ENCODE results near the gene EPS8L3. TPM values are rescaled to one million over a fixed set of nuclear protein-coding genes. Genes with fewer than 3 reads are reported as not detected.
A peak's percentile ranks its signal among the peaks of the same experiment; 100 is the strongest.

Gene EPS8L3
- total RNA-seq, 2 donors from 2014 or later: not detected

DNA sequence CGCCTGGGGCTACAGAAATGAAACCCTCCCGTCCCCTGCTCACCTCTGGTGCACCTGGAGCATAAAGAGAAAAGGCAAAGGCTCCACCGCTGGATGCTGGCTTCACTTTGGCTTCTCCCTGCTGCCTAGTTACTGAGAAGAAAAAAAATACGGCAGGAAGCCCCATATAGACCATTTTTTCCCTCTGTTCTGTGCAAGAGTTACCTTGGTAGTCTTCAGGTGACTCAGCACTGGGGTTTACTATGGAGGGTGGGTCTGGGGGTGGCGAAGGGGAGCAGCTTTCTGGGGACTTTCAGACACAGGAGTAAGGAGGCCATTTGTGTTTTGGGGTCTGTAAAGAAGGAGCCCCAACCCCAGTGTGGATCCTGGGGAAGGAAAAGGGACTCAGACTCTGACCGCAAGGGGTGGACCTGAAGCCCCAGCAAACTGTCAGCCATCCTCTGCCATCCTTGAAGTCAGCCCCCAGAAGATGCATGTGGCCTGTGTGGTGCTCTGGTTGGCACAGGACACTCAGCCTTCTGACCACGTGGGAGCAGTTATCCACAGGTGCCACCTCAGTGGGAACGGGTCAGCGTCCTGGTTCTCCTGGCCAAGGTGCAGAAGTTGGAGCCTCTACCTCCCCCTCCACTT, 25.9 kb upstream of the EPS8L3 start:
- Mint-ChIP-seq H3K4me1 (ENCODE audit: low read depth) (peaks cover 61% of the 10 kb centered on the region), H3K27ac (peak overlapping the region; percentile 86), H3K36me3 (ENCODE audit: insufficient read depth in 2 of 2) (no peaks in the 10 kb centered on the region), H3K27me3 (ENCODE audit: low read depth) (no peaks in the 10 kb centered on the region), H3K4me3 (peak overlapping the region; percentile 64 to 67), H3K9me3 (no peaks in the 10 kb centered on the region)
- ATAC-seq (replicated peaks in 1 of 2) (no peak), DNase-seq (no peak)

DNA sequence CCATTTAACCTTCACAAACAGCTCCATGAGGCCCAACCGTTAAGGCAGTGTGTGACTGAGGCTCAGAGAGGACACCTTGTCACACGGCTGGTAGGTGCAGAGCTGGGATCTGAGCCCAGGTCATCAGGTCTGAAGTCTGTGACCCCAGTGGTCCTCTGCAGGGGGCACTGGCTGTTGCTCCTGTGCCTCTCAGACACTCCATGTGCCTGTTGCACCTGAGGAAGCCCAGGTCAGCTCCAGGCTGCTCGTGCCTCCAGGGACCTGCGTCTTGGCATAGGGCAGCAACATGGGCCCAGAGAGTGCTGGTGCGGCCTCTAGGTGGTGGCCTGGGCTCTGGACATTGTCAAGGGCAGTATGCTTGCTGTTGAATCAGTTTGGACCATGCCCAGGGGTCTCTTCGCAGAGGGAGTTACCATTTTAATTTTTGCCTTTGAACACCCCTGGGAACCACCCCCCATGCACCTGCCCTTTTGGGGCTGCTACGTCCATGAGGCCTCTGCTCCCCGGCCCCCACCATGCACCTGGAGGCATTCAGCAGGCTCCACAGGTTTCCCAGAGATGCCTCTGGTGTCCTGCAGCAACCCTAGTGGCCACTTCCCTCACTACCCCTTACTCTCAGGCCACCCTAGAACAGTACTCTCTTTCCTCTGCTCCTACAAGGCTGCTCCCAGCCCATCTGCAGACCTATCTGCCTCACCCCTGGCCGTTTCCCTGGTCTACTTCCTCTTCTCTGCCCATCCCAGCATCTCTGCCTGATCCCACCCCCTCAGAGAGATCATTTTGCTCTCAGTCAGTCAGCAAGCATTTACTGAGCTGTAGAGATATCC, 25.2 kb upstream of the EPS8L3 start:
- no peaks in the 10 kb centered on the region for H3K27me3 Mint-ChIP-seq (ENCODE audit: low read depth)
- H3K36me3 Mint-ChIP-seq (ENCODE audit: insufficient read depth in 2 of 2): no peaks in the 10 kb centered on the region
- no peak for DNase-seq
- peak overlapping the region; percentile 62 to 67 for H3K4me3 Mint-ChIP-seq
- H3K27ac Mint-ChIP-seq: no peak overlapping the region
- H3K4me1 Mint-ChIP-seq (ENCODE audit: low read depth): peaks cover 54% of the 10 kb centered on the region
- H3K9me3 Mint-ChIP-seq: no peaks in the 10 kb centered on the region
- ATAC-seq (replicated peaks in 1 of 2): no peak

DNA sequence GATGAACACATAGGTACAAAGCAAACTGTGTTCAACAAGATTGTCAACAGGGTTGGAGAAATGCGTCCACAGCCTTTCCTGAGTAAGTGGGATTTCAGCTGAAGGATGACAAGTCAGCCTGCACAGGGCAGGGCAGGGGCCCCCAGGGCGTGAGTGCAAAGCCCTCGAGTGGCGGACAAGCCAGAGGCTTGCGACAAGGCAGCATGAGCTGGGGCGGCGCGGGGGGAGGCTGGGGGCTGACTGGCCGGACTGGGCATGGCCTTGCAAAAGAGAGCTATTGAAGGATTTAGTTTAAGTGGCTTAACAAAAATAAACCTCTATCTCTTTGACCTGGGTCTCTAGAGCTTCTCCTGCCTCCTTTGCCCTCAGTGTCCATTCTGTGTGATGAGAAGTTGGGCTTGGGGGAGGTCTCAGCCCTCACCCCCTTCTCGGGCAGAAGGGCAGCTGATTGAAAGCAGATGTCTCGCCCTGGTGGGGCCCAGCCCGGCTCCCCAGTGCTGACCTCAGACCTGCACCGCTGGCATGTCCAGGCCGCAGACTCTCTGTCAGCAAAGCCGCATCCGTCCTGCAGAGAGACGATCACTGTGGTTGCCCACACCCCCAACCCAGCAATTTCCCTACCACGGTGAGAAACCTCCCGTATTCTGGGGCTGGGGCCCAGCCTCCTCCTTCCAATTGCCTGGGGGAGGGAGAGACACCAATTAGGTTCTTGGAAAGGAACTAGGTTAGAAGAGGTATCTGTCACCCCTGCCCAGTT, 24.3 kb upstream of the EPS8L3 start:
- ATAC-seq (replicated peaks in 1 of 2) (no peak), DNase-seq (peak in 1 of 2 donors; percentile 32)
- no peak overlapping the region for H3K27ac Mint-ChIP-seq
- peaks cover 45% of the 10 kb centered on the region for H3K4me1 Mint-ChIP-seq (ENCODE audit: low read depth)
- no peaks in the 10 kb centered on the region for H3K36me3 Mint-ChIP-seq (ENCODE audit: insufficient read depth in 2 of 2)
- H3K27me3 Mint-ChIP-seq (ENCODE audit: low read depth): no peaks in the 10 kb centered on the region
- H3K4me3 Mint-ChIP-seq: no peak overlapping the region
- H3K9me3 Mint-ChIP-seq: no peaks in the 10 kb centered on the region

DNA sequence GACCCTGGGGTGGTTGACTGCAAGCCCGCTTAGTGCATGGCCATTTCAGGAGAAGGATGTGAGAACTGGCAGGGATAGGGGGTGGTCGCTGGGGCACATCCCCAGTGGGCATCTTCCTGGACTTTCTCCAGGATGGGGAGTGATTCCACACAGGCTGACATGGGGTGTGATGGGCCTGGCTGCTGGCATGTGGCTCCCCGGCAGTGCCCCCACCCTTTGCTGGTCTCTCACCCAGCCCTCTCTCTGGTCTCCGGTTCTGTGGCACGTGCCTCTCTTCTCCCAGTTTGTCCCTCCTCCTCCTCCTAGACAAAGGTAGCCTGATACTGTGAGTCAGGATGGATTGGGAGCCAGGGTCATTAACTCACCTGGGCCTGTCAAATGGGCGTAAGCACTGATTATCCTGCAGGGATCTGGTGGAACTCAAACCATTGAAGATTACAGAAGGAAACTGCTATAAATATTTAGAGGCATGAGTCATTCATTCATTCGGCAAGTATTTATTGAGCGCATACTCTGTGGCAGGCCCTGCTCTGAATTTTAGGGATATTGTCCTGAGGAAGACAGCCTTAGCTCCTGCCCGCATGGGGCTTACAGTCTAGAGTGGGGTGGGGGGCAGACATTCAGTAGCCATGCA, 23.6 kb upstream of the EPS8L3 start:
- Mint-ChIP-seq H3K27me3 (ENCODE audit: low read depth) (no peaks in the 10 kb centered on the region), H3K36me3 (ENCODE audit: insufficient read depth in 2 of 2) (no peaks in the 10 kb centered on the region), H3K4me3 (no peak overlapping the region), H3K27ac (no peak overlapping the region), H3K9me3 (no peaks in the 10 kb centered on the region), H3K4me1 (ENCODE audit: low read depth) (peaks cover 41% of the 10 kb centered on the region)
- DNase-seq: no peak
- no peak for ATAC-seq (replicated peaks in 1 of 2)

DNA sequence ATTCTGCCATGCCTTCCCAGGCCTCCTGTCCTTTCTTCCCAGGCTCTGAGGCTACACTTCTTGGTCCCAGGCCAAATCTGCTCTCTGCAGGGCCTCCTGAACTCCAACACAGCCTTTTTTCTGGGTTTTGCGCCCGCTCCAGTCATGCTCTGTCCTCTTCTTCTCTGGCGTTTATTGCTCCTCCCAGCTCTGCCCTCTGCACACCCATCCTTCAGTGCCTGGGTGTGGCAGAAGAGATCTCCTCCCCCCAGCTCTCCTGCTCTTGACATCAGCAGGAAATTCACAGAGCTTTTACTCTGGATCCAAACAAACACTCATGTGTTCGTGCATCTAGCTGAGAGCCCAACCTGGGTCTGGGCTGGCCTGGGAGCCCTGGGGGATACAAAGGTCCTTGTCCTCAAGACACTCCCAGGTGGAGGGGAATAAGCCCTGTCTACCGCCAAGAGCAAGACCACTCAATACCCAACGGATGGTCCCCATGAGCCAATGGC, 22.9 kb upstream of the EPS8L3 start:
- Mint-ChIP-seq H3K36me3 (ENCODE audit: insufficient read depth in 2 of 2) (peaks cover 0 to 1% of the 10 kb centered on the region in 2 donors), H3K9me3 (no peaks in the 10 kb centered on the region), H3K4me1 (ENCODE audit: low read depth) (peaks cover 39% of the 10 kb centered on the region), H3K27me3 (ENCODE audit: low read depth) (no peaks in the 10 kb centered on the region), H3K4me3 (no peak overlapping the region), H3K27ac (no peak overlapping the region)
- ATAC-seq (replicated peaks in 1 of 2): no peak
- no peak for DNase-seq

DNA sequence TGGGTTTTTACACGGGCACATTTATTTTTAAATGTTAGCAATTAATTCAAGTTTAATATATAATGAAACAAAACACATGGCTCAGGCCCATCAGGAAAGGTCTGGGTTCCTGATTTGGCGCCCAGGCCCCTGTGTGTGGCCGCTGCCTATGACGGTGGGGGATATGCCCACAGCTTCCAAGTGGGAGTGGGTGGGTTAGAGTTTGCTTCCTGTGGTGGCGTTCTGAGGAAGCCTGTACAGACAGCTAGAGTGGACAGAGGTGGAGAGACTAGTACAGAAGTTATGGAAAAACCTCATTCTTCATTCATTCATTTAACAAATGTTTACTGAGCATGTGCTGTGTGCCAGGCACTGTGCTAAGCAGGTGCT, 22.4 kb upstream of the EPS8L3 start:
- DNase-seq: no peak

DNA sequence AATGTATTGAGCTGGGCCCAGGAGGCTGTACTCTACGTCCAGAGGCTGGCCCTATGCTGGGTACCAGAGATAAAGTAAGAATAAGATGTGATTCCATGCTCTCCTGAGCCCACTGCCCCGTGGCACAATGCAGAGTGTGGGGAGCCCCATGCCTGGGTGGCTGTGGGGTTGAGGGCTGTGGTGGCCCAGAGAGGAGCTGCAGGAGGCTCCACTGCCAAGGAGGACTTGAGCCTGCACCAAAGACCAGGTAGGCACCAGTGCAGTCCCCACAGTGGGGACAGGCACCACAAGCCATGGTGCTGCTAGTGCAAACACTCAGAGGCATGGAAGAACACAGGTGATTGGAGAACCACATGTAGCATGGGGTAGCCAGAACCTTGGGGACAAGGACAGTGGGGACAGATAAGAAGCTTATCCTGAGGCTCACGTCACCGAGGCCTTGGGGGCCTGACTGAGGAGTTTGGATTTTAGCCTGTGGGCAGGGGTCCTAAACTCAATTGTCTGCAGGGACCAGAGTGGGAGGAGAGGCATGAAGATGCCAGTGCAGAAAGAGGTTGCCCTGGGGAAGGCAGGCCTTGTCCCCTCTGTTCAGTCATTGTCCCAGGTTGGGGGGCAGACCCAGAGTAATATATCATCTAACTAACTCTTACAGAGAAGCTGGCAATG, 21.9 kb upstream of the EPS8L3 start:
- DNase-seq: no peak
- Mint-ChIP-seq H3K9me3 (peaks cover 0 to 3% of the 10 kb centered on the region in 2 donors), H3K4me3 (no peak overlapping the region), H3K36me3 (ENCODE audit: insufficient read depth in 2 of 2) (peaks cover 0 to 8% of the 10 kb centered on the region in 2 donors), H3K27ac (no peak overlapping the region), H3K27me3 (ENCODE audit: low read depth) (no peaks in the 10 kb centered on the region), H3K4me1 (ENCODE audit: low read depth) (peaks cover 29% of the 10 kb centered on the region)
- ATAC-seq (replicated peaks in 1 of 2): no peak

More for the DNA sequence above, 22.4 kb upstream of the EPS8L3 start:
- Mint-ChIP-seq H3K4me3 (no peak overlapping the region), H3K9me3 (no peaks in the 10 kb centered on the region), H3K36me3 (ENCODE audit: insufficient read depth in 2 of 2) (peaks cover 0 to 3% of the 10 kb centered on the region in 2 donors), H3K4me1 (ENCODE audit: low read depth) (peaks cover 34% of the 10 kb centered on the region), H3K27me3 (ENCODE audit: low read depth) (no peaks in the 10 kb centered on the region), H3K27ac (no peak overlapping the region)
- ATAC-seq (replicated peaks in 1 of 2): no peak

DNA sequence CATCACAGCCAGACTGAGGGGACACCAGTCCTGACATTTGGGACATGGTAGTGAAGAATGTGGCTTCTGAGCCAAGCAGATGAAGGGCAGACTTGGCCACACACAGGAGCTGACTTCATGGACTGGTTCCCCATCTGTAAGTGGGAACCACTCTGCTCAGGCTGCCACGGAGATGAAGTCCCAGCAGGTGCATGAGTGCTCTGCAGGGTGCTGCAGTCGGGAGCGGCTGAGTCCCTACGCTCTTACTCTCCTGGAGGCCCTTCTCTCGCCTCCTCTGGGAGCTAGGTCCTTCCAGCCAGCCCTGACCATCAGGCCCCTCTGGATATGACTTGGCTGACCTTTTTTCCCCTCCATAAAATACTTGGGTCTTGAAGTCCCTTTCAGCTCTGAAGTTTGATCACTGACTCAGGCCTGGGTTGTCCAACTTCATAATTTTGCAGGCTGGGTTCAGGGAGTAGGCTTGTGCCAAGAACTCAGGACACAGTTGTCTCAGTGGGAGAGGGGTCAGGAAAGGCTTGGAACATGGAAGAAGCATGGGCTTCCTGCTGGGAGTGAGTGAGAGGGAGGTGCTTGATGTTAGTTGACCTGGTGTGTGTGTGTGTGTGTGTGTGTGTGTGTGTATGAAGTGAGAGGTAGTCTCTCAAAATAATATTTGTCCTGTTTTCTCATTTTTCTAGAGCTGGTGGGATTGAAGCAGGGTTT, 21.0 kb upstream of the EPS8L3 start:
- Mint-ChIP-seq H3K4me1 (ENCODE audit: low read depth) (peaks cover 21% of the 10 kb centered on the region), H3K27me3 (ENCODE audit: low read depth) (no peaks in the 10 kb centered on the region), H3K9me3 (peaks cover 0 to 5% of the 10 kb centered on the region in 2 donors), H3K4me3 (no peak overlapping the region), H3K36me3 (ENCODE audit: insufficient read depth in 2 of 2) (peaks cover 0 to 10% of the 10 kb centered on the region in 2 donors), H3K27ac (no peak overlapping the region)
- ATAC-seq (replicated peaks in 1 of 2) (no peak), DNase-seq (no peak)

DNA sequence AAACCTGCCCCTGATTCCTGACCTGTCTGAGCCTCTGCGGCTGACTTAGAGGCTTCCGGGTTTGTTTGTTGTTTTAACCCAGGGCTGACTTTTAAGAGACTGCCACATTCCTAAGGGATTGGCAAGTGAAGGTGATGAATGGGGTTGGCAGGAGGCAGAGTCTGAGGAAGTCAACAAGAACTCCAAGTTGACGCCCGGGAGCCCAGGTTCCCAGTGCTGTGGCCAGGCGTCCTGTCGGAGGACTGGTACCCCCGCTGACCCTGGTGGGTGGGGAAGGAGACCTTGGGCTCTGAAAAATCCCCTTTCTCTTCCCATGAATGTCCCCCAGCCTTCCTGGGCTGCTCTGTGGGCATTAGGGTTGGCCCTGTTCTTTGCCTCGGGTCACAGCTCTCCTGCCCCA, 19.7 kb upstream of the EPS8L3 start:
- Mint-ChIP-seq H3K9me3 (peaks cover 0 to 5% of the 10 kb centered on the region in 2 donors), H3K4me1 (ENCODE audit: low read depth) (peaks cover 8% of the 10 kb centered on the region), H3K27ac (no peak overlapping the region), H3K36me3 (ENCODE audit: insufficient read depth in 2 of 2) (peaks cover 0 to 10% of the 10 kb centered on the region in 2 donors), H3K4me3 (no peak overlapping the region), H3K27me3 (ENCODE audit: low read depth) (no peaks in the 10 kb centered on the region)
- DNase-seq: no peak
- ATAC-seq (replicated peaks in 1 of 2): no peak

DNA sequence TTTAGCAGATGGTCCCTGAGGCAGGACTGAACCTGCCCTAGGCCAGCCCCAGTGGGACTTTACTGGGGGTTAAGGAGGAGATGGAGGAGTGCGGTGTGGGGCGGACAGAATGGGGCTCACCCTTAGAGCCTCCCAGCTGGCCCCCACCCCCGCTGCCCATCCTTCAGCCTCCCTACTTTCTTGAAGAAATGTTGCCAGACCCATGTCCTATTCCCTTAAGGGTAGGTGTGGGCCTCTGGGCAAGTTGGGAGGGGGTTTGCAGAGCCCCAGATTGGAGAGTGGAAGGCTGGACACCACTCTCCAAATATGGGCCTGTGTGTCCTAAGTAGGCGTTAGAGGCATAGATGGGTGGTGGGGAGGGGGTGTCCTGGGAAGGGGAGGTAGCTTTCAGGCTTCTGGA, 19.2 kb upstream of the EPS8L3 start:
- H3K4me3 Mint-ChIP-seq: no peak overlapping the region
- H3K9me3 Mint-ChIP-seq: peaks cover 0 to 5% of the 10 kb centered on the region in 2 donors
- peaks cover 0 to 10% of the 10 kb centered on the region in 2 donors for H3K36me3 Mint-ChIP-seq (ENCODE audit: insufficient read depth in 2 of 2)
- peaks cover 8% of the 10 kb centered on the region for H3K4me1 Mint-ChIP-seq (ENCODE audit: low read depth)
- H3K27ac Mint-ChIP-seq: no peak overlapping the region
- H3K27me3 Mint-ChIP-seq (ENCODE audit: low read depth): no peaks in the 10 kb centered on the region
- DNase-seq (no peak), ATAC-seq (replicated peaks in 1 of 2) (no peak)

DNA sequence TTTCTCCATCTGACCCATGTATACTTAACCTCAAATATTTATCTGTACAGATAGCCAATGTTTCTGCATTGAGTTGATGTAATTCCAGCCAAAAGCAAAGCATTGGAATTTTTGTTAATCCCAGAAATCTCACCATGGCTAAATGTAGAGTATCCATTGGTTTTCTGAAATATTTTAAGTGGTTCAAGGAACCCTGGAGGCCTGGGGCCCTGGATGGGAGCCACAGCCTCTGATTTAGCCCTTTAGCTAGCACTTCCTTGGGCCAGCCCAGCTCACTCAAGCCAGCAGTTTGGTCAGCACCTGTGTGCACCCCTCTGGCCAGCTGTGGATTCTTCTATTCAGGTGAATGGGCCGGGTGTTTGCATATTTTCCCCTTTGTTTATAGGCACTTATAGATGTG, 18.8 kb upstream of the EPS8L3 start:
- no peak for ATAC-seq (replicated peaks in 1 of 2)
- H3K9me3 Mint-ChIP-seq: peaks cover 0 to 5% of the 10 kb centered on the region in 2 donors
- no peak overlapping the region for H3K27ac Mint-ChIP-seq

DNA sequence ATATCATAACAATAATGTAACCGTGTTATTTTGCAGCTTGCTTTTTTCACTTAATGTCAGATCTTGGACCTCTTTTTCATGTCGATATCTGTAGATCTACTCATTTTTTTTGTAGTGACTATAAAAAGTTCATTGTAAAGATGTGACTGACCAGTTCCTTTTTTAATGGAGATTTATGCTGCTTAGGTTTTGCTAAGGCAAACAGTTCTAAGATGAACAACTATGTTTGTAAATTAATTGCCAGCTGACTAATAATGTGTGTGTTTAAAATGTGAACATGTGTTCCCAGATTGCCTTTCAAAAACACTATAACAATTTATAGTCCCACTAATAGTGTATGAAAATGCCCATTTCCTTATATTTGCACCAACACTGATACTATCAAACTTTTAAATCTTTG, 18.1 kb upstream of the EPS8L3 start:
- ATAC-seq (replicated peaks in 1 of 2) (no peak), DNase-seq (no peak)
- Mint-ChIP-seq H3K36me3 (ENCODE audit: insufficient read depth in 2 of 2) (peaks cover 0 to 10% of the 10 kb centered on the region in 2 donors), H3K4me3 (no peak overlapping the region), H3K4me1 (ENCODE audit: low read depth) (peaks cover 13% of the 10 kb centered on the region), H3K9me3 (peaks cover 0 to 5% of the 10 kb centered on the region in 2 donors), H3K27ac (no peak overlapping the region), H3K27me3 (ENCODE audit: low read depth) (no peaks in the 10 kb centered on the region)

More for the DNA sequence above, 18.8 kb upstream of the EPS8L3 start:
- no peak for DNase-seq
- H3K27me3 Mint-ChIP-seq (ENCODE audit: low read depth): no peaks in the 10 kb centered on the region
- H3K36me3 Mint-ChIP-seq (ENCODE audit: insufficient read depth in 2 of 2): peaks cover 0 to 10% of the 10 kb centered on the region in 2 donors
- H3K4me1 Mint-ChIP-seq (ENCODE audit: low read depth): peaks cover 9% of the 10 kb centered on the region
- H3K4me3 Mint-ChIP-seq: no peak overlapping the region
